Astrocyte of the spinal cord (primary cell): Measurements from ENCODE around the gene ECM1.

Experiments
- DNase-seq: peaks from one replicate; pipeline ENCODE4 v3.0.0; 2011; ENCODE audit warnings: low read depth, low spot score
- H3K4me3 ChIP-seq: 2 replicates; pipeline ENCODE4 v1.5.1; 2011; ENCODE audit warnings: low read depth, mild to moderate bottlenecking, low read length, moderate library complexity
- CTCF ChIP-seq: IDR thresholded peaks from 2 replicates; pipeline ENCODE4 v1.5.1; 2012; ENCODE audit warnings: low read depth, mild to moderate bottlenecking, low read length, inconsistent platforms
- in situ Hi-C: cut with HindIII; loops from 2 replicates; pipeline ENCODE4 v1.10.0; 2017; ENCODE audit warnings: low sequenced_read_pairs

The ECM1 gene

GRCh38 chr1:150560576-150561253 is 52.8 kb downstream of the ECM1 start:
- H3K4me3 ChIP-seq: peak overlapping the region; percentile 55
- DNase-seq: no peak
- in situ Hi-C loops: no loop called here
- peak; percentile 87 for TF ChIP-seq CTCF

- peak; percentile 29 for TF ChIP-seq CTCF
- peak overlapping the region; percentile 55 for H3K4me3 ChIP-seq
- in situ Hi-C loops: no loop called here
- DNase-seq: peak; percentile 99
Observed at GRCh38 chr1:150561254-150561973, 53.5 kb downstream of the ECM1 start.

GRCh38 chr1:150561974-150562445 is 54.1 kb downstream of the ECM1 start:
- no peak for TF ChIP-seq CTCF
- peak; percentile 98 for DNase-seq
- H3K4me3 ChIP-seq: peak overlapping the region; percentile 55
- in situ Hi-C loops: no loop called here

GRCh38 chr1:150562446-150563339 is 54.8 kb downstream of the ECM1 start:
- DNase-seq: no peak
- TF ChIP-seq CTCF: no peak
- in situ Hi-C loops: no loop called here
- H3K4me3 ChIP-seq: no peak overlapping the region
